Stimulated activated CD4-positive, alpha-beta T cell treated with anti-CD3 and anti-CD28 coated beads, Interleukin-15, amount 100 ng/mL, for 1 hour (primary cell): ENCODE measurements around the gene RAVER1.
A peak's percentile ranks its signal among the peaks of the same experiment; 100 is the strongest.

Experiments
- DNase-seq, 2 donors: peaks; one replicate each; pipeline ENCODE4 v3.0.0-alpha.2; 2020; ENCODE audit warnings: low read depth in 1 of 2, low spot score in 1 of 2

RAVER1 gene

DNA sequence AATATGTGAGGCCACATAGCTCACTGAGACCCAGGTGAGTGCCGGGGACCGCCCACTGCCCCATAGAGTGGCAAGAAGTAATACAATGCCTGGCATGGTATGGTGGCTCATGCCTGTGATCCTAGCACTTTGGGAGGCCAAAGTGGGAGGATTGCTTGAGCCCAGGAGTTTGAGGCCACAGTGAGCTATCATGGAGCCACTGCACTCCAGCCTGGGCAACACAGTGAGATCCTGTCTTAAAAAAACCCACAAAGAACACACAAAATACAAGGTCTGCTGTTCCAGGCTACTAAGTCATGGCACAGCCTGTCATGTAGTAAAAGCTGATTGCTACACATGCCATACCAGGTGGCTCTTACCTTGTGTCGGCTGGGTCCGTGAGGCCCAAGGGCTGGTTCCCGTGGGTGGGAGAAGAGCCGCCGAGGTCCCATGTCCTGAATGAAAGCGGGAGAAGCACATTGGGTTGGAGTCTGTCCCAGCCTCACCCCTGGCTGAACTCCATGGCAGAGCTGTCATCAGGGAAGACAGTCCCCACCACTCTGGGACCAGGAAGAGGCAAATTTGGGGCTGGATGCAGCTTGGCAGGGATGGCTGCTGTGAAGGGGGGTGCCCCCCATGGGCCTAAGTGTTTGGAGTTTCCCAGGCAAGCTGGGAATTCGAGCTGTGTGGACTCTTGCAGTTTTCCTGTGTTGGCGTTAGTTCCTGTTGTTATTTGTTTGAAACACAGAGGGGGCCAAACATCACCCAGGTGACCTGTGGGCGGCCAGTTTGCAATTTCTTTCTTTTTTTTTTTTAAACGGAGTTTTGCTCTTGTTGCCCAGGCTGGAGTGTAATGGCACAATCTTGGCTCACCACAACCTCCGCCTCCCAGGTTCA is 14.3 kb downstream of the RAVER1 start:
- DNase-seq, result no peak

DNA sequence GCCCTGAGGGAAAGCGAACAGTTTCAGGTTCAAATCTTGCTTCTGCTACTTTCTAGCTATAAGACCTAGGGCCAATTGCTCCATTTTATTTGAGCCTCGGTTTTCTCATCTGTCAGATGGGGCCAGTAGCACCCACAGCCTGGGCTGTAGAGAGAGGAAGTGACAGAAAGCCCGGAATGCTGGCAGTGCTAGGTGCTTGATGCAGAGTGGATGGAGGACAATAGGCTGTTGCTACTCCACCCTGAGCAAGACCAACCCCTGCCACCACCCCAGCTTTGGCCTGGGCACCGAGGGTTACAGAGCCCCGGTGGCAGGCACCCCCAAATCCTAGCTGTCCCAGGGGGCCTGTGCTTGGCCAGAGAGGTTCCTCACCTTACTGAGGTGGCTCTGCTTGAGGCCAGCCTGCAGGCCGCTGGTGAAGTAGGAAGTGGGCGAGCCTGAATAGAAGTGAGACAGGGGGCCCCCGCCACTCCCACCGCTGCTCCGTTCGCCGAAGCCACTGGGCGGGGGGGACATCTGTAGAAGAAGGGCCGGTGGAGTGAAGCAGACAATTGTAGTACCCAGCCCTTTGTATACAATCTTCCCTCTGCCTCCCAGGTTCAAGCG is 15.4 kb downstream of the RAVER1 start:
- DNase-seq, result no peak

GRCh38 chr19:10317045-10317856 is 16.1 kb downstream of the RAVER1 start:
- DNase-seq, result no peak

- DNase-seq, result no peak
Observed at GRCh38 chr19:10316229-10317044, 16.9 kb downstream of the RAVER1 start.

DNA sequence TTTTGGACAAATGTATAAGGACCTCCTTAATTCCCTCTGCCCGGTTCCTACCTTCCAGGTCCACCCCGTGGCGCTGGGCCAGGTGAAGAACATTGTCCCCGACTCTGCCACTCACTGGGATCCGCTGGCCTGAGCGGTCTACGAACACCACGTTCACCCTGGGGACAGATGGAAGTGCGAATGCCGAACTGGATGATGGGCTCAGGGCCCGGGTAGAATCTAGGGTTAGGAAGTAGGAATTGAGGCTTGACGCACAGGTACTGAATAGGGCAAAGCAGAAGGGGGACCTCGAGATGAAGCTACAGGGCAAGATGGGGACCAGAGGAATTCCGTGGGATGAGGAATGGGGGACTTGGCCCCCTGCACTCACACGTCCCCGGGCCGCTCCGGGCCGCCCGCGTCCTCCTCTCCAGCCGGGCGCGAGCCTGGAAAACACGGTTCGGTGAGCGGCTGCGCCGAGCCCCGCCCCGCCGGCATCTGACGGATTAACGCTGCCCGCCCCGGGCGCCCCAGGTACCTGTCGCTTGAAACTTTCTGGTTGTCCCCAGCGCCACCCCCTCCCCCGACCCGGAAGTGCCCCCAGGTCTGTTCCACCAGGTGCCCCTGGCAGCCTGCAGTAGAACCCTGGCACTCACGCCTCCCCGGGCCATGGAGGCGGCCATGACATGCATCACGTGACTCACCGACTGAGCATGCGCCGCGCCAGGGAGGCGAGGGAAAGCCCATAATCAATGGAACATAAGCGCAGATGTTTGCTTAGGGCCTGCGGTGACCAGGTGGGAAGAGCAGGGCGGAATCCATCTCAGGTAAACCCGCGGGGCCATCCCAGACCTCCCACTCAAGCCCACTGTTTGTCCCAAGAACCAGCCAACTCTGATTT is 17.8 kb downstream of the RAVER1 start, which contains the start of gene FDX2:
FDX2 (minus strand) TSS at position 681 of the 880 bp plus-strand sequence; CDS start at position 662, 19 bp downstream.
- peak; percentile 85 to 93 for DNase-seq

DNA sequence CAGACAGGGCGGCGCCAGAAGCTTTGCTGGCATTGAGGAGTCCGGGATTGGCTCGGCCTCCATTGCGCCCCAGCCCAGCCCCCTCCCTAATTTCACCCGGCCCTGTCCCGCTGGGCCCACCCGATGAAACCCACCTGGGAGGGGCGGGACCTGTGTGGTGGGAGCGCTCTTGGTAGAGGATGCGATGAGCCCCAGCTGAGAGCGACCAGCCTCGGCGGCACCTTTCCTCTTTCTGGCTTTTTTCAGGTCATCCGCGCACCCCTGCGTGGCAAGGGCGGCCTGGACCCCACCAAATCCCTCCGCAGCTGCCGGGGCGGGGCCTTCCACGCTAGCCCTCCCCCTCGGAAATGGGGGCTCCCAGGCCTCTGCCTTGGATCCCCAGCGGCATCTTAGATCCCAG is 23.9 kb downstream of the RAVER1 start, which contains the start of gene ZGLP1:
ZGLP1 (minus strand) TSS at position 393 of the 400 bp plus-strand sequence.
- no peak for DNase-seq

GRCh38 chr19:10306327-10306726 is 27.0 kb downstream of the RAVER1 start:
- DNase-seq, result no peak

GRCh38 chr19:10305139-10305806 is 28.1 kb downstream of the RAVER1 start:
- no peak for DNase-seq

GRCh38 chr19:10299545-10300458 is 33.5 kb downstream of the RAVER1 start:
- no peak for DNase-seq

- DNase-seq, result no peak
Observed at GRCh38 chr19:10295847-10296591, 37.3 kb downstream of the RAVER1 start.

GRCh38 chr19:10295305-10295846 is 38.0 kb downstream of the RAVER1 start:
- DNase-seq, result peak in 1 of 2 donors; percentile 52

DNA sequence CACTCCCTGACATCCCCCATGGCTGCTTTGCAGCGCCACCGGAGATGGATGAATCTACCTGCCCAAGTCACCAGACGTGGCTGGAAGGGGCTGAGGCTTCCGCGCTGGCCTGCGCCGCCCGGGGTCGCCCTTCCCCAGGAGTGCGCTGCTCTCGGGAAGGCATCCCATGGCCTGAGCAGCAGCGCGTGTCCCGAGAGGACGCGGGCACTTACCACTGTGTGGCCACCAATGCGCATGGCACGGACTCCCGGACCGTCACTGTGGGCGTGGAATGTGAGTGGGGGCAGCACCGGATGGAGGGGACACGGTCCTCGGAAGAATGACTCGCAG is 39.0 kb downstream of the RAVER1 start:
- no peak for DNase-seq

DNA sequence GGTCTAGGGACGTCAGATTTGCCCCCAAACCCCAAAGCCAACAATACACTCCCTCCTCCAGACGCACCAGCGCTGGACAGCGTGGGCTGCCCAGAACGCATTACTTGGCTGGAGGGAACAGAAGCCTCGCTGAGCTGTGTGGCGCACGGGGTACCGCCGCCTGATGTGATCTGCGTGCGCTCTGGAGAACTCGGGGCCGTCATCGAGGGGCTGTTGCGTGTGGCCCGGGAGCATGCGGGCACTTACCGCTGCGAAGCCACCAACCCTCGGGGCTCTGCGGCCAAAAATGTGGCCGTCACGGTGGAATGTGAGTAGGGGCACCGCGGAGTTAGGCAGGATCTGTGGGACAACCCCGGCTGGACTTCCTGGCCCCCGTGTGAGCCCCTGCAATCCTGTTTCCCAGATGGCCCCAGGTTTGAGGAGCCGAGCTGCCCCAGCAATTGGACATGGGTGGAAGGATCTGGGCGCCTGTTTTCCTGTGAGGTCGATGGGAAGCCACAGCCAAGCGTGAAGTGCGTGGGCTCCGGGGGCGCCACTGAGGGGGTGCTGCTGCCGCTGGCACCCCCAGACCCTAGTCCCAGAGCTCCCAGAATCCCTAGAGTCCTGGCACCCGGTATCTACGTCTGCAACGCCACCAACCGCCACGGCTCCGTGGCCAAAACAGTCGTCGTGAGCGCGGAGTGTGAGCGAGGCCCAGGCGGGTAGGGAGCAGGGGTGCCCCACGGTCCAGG is 39.5 kb downstream of the RAVER1 start:
- DNase-seq, result no peak

- no peak for DNase-seq
Observed at GRCh38 chr19:10292789-10293636, 40.3 kb downstream of the RAVER1 start.

DNA sequence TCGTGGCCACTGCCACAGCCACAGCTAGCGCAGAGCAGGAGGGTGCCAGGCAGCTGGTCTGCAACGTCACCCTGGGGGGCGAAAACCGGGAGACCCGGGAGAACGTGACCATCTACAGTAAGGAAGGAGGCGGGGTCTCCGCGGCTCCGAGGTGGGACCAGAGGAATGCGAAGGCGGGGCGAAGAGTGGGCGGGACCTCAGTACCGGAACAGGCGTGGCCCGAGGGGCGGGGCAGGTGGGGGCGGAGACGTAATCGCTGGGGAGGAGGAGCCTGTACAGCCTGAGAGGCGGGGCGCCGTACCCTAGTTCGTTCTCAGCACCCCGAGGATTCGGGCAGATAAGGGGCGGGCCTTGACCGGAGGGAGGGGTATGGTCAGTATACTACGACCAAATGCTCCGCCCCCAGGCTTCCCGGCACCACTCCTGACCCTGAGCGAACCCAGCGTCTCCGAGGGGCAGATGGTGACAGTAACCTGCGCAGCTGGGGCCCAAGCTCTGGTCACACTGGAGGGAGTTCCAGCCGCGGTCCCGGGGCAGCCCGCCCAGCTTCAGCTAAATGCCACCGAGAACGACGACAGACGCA is 41.0 kb downstream of the RAVER1 start:
- DNase-seq, result peak; percentile 41 to 52
